IMR-90 (cell line): ENCODE data around the gene PARD3. TPM values are rescaled to one million over a fixed set of nuclear protein-coding genes. Genes with fewer than 3 reads are reported as not detected.

Experiments used
- ATAC-seq: fragments of 200-7000 bp; cut with Tn5 transposase; 2 replicates; pipeline ENCODE4 v1.9.1; 2020; ENCODE audit warnings: low read depth, mild to moderate bottlenecking, moderate library complexity
- BruUV-seq: library from RNA; stranded (reverse); fragments of 400-500 nt; replicated peaks from 2 replicates; lab custom pipeline; 2021; lab: Mats Ljungman, UMichigan
- CTCF ChIA-PET: fragments of 300-600 bp; formaldehyde crosslinking; extraction: SDS; loops from one replicate; lab custom pipeline; 2021; ENCODE audit warnings: antibody characterized with exemption; lab: Yijun Ruan, JAX
- POLR2A ChIA-PET: fragments of 300-600 bp; sonication (Branson Sonifier 250); formaldehyde crosslinking; loops from one replicate; lab custom pipeline; 2022; ENCODE audit warnings: antibody characterized with exemption; ENCODE audit not compliant: unreplicated experiment; lab: Charles Lee
- DNase-seq: peaks from one replicate; pipeline ENCODE4 v3.0.0; 2013
- H2AFZ ChIP-seq: replicated peaks from 2 replicates; pipeline ENCODE3; 2013; ENCODE audit warnings: low read length, mild to moderate bottlenecking; ENCODE audit not compliant: poor library complexity
- H2AK5ac ChIP-seq: 2 replicates; pipeline ENCODE4 v1.6.1; 2013; ENCODE audit warnings: low read depth, low read length, inconsistent platforms
- H2AK9ac ChIP-seq: replicated peaks from 2 replicates; pipeline ENCODE3; 2013; ENCODE audit warnings: mild to moderate bottlenecking, low read depth, low read length, moderate library complexity; ENCODE audit not compliant: poor library complexity
- H2BK120ac ChIP-seq: 2 replicates; pipeline ENCODE4 v1.6.1; 2013; ENCODE audit warnings: low read depth, low read length, inconsistent platforms
- H2BK15ac ChIP-seq: 3 replicates; pipeline ENCODE4 v1.6.1; 2013; ENCODE audit warnings: low read depth, low read length, inconsistent platforms
- H2BK20ac ChIP-seq: 2 replicates; pipeline ENCODE4 v1.6.1; 2013; ENCODE audit warnings: low read depth, mild to moderate bottlenecking, inconsistent platforms, low read length, moderate library complexity
- H2BK5ac ChIP-seq: 2 replicates; pipeline ENCODE4 v1.6.1; 2013; ENCODE audit warnings: mild to moderate bottlenecking, low read depth, low read length, inconsistent platforms; ENCODE audit not compliant: poor library complexity, severe bottlenecking
- H3K14ac ChIP-seq: replicated peaks from 2 replicates; pipeline ENCODE4 v1.6.1; 2013; ENCODE audit warnings: low read depth, low read length, inconsistent platforms
- H3K18ac ChIP-seq: 2 replicates; pipeline ENCODE4 v1.6.1; 2013; ENCODE audit warnings: low read depth, low read length, control low read depth
- H3K23ac ChIP-seq: 2 replicates; pipeline ENCODE4 v1.6.1; 2013; ENCODE audit warnings: low read depth, low read length, inconsistent platforms
- H3K27ac ChIP-seq: 2 replicates; pipeline ENCODE4 v1.5.1; 2013; ENCODE audit warnings: mild to moderate bottlenecking, control low read depth, low read length; ENCODE audit not compliant: insufficient read depth
- H3K27me3 ChIP-seq: 2 replicates; pipeline ENCODE4 v1.6.1; 2013; ENCODE audit warnings: low read length; ENCODE audit not compliant: control insufficient read depth, insufficient read depth
- H3K36me3 ChIP-seq: 2 replicates; pipeline ENCODE4 v1.6.1; 2013; ENCODE audit warnings: low read length, mixed read lengths; ENCODE audit not compliant: control insufficient read depth, insufficient read depth
- H3K4ac ChIP-seq: 2 replicates; pipeline ENCODE4 v1.6.1; 2013; ENCODE audit warnings: low read depth, low read length, inconsistent platforms
- H3K4me1 ChIP-seq: 2 replicates; pipeline ENCODE4 v1.6.1; 2013; ENCODE audit warnings: low read length, mixed read lengths; ENCODE audit not compliant: control insufficient read depth, insufficient read depth
- H3K4me2 ChIP-seq: 2 replicates; pipeline ENCODE4 v1.6.1; 2013; ENCODE audit warnings: low read depth, mild to moderate bottlenecking, control low read depth, low read length, moderate library complexity
- H3K4me3 ChIP-seq: 2 replicates; pipeline ENCODE4 v1.5.1; 2013; ENCODE audit warnings: low read depth, mild to moderate bottlenecking, control low read depth, low read length, moderate library complexity; ENCODE audit not compliant: insufficient read depth
- H3K56ac ChIP-seq: 2 replicates; pipeline ENCODE4 v1.6.1; 2013; ENCODE audit warnings: low read length, inconsistent platforms; ENCODE audit not compliant: insufficient read depth; ENCODE audit errors: extremely low read depth
- H3K79me1 ChIP-seq, 2 experiments: 2 replicates each; pipeline ENCODE4 v1.6.1; 2013; ENCODE audit warnings: low read length in 2 of 2, inconsistent platforms in 1 of 2, low read depth in 1 of 2
- H3K9ac ChIP-seq: 2 replicates; pipeline ENCODE4 v1.6.1; 2013; ENCODE audit warnings: low read depth, low read length, control low read depth
- H3K9me1 ChIP-seq: 2 replicates; pipeline ENCODE4 v1.6.1; 2013; ENCODE audit warnings: low read length, inconsistent platforms; ENCODE audit not compliant: insufficient read depth
- H3K9me3 ChIP-seq: 2 replicates; pipeline ENCODE4 v1.6.1; 2013; ENCODE audit warnings: low read length; ENCODE audit not compliant: control insufficient read depth, insufficient read depth
- H4K20me1 ChIP-seq: 2 replicates; pipeline ENCODE4 v1.6.1; 2013; ENCODE audit warnings: low read length, inconsistent platforms; ENCODE audit not compliant: insufficient read depth
- H4K5ac ChIP-seq: 2 replicates; pipeline ENCODE4 v1.6.1; 2013; ENCODE audit warnings: mild to moderate bottlenecking, low read depth, low read length, control low read depth
- H4K8ac ChIP-seq, 2 experiments: 2 replicates each; pipeline ENCODE4 v1.6.1; 2013; ENCODE audit warnings: low read depth in 2 of 2, low read length in 2 of 2, control low read depth in 1 of 2, inconsistent platforms in 1 of 2
- H4K91ac ChIP-seq: 2 replicates; pipeline ENCODE4 v1.6.1; 2013; ENCODE audit warnings: low read depth, low read length, inconsistent platforms; ENCODE audit not compliant: insufficient read depth
- BHLHE40 ChIP-seq: fragments of 150-350 bp; IDR thresholded peaks from 2 replicates; pipeline ENCODE4 v1.6.1; 2016; ENCODE audit warnings: mild to moderate bottlenecking, low read depth, low read length
- FOS ChIP-seq: fragments of 150-350 bp; IDR thresholded peaks from 2 replicates; pipeline ENCODE4 v1.6.1; 2016; ENCODE audit warnings: low read depth, low read length
- MXI1 ChIP-seq: IDR thresholded peaks from 2 replicates; pipeline ENCODE4 v1.6.1; 2012; ENCODE audit warnings: low read depth, mild to moderate bottlenecking, low read length, moderate library complexity, borderline replicate concordance
- RAD21 ChIP-seq: IDR thresholded peaks from 2 replicates; pipeline ENCODE4 v1.6.1; 2012; ENCODE audit warnings: low read length, improper control_type of control experiment
- RCOR1 ChIP-seq: IDR thresholded peaks from 2 replicates; pipeline ENCODE4 v1.6.1; 2012; ENCODE audit warnings: mild to moderate bottlenecking, low read length, improper control_type of control experiment; ENCODE audit not compliant: insufficient replicate concordance
- RFX5 ChIP-seq: IDR thresholded peaks from 2 replicates; pipeline ENCODE4 v1.8.0; 2012; ENCODE audit warnings: low read depth, mild to moderate bottlenecking, low read length, moderate library complexity
- SMC3 ChIP-seq: fragments of 150-350 bp; IDR thresholded peaks from 2 replicates; pipeline ENCODE4 v1.6.1; 2016; ENCODE audit warnings: low read depth, mild to moderate bottlenecking, antibody characterized with exemption, low read length, moderate library complexity
- WGBS, 2 experiments: methylation state at CpG; one replicate each; pipeline versions ENCODE4 v1.1.5 to v1.1.7; 2013; ENCODE audit warnings: missing lambda C conversion rate in 2 of 2; ENCODE audit not compliant: insufficient read length in 1 of 2; ENCODE audit errors: extremely low coverage in 2 of 2; 5-methylcytosine and 5-hydroxymethylcytosine counted together
- dilution Hi-C: fragments of 300-500 bp; cut with HindIII; formaldehyde crosslinking; loops from one replicate; pipeline ENCODE4 v1.14.3; 2018; ENCODE audit warnings: low sequenced_read_pairs; ENCODE audit not compliant: unreplicated experiment
- in situ Hi-C: fragments of 300-500 bp; cut with MboI; formaldehyde crosslinking; loops from 3 replicates; pipeline ENCODE4 v1.14.3; 2019; ENCODE audit warnings: low sequenced_read_pairs, inconsistent platforms, mixed read lengths
- intact Hi-C: fragments of 100-400 bp; cut with micrococcal nuclease; formaldehyde crosslinking; loops from 2 replicates; pipeline ENCODE4 v1.10.0; 2022
- polyA plus RNA-seq, 3 experiments: library from polyadenylated mRNA; depleted of rRNA; stranded (reverse); fragments of >200 nt; gene quantifications; 2 replicates each; pipeline ENCODE4 v1.2.3, GENCODE V29; 2012; ENCODE audit warnings: low replicate concordance in 1 of 3
- total RNA-seq: library from RNA; depleted of rRNA; stranded (reverse); fragments of >200 nt; gene quantifications from 2 replicates; pipeline ENCODE4 v1.2.3, GENCODE V29; 2012
- TF ChIP-seq, protein P1 (sequence below): fragments of 150-350 bp; IDR thresholded peaks from 2 replicates; pipeline ENCODE4 v1.6.1; 2016; ENCODE audit warnings: low read depth, mild to moderate bottlenecking, low read length, moderate library complexity, borderline replicate concordance

The PARD3 gene
- total and polyA plus RNA-seq, 2 of the 4 experiments (the other 2 are of a cell fraction) = 14.6 to 37.5 TPM

DNA sequence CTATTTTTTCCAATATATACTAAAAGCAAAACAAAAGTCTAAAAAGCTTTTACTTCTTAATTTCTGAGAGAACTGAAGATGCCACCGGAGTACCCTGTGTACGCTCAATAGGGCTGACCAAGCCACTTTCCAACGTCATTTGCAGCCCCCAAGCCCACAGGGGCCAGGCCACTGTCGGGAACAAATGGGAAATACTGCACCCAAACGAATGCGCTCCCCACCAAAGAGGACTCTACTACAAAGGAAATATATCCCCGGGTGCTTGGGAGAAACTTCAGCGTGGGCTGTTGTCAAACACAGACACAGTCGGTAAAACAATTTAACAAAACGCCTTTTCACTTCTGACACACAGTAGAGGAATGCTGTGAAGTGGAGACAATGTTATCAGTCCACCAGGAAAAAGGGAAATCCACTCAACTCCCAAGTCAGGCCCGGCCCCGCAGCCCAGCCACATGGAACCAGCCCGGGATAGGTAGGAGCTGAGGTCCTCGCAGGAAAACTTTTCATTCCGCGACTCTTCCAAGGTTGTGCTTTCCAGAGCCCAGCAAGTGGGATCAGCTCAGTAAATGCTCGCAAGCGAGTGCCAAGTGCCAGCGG lies 1.4 kb downstream of the PARD3 start:
- Histone ChIP-seq H2AK9ac (peak overlapping the region; percentile 85), H2BK20ac (no peak overlapping the region), H3K4me1 (peaks cover 11% of the 10 kb centered on the region), H3K9me1 (peaks cover 13% of the 10 kb centered on the region), H3K9me3 (no peaks in the 10 kb centered on the region), H2AFZ (peak overlapping the region; percentile 93), H4K5ac (no peak overlapping the region), H2BK15ac (no peak overlapping the region), H3K36me3 (no peaks in the 10 kb centered on the region), H3K9ac (peak overlapping the region; percentile 88), H4K20me1 (peaks cover 51% of the 10 kb centered on the region), H2BK5ac (peak overlapping the region; percentile 13), H3K79me1 (peaks cover 38 to 51% of the 10 kb centered on the region in 2 experiments), H3K18ac (no peak overlapping the region), H4K8ac (peak overlapping the region in 1 of 2 experiments; percentile 53; a peak in 2 of 4 replicates), H3K27ac (peak overlapping the region; percentile 67), H3K4me3 (peak overlapping the region; percentile 98), H3K4ac (peak overlapping the region; percentile 53), H2BK120ac (peak overlapping the region; percentile 4), H3K14ac (peak overlapping the region; percentile 77), H3K23ac (peak overlapping the region; percentile 4), H4K91ac (no peak overlapping the region), H3K56ac (peak overlapping the region; percentile 35), H3K4me2 (peak overlapping the region; percentile 93), H2AK5ac (no peak overlapping the region), H3K27me3 (no peaks in the 10 kb centered on the region)
- ChIA-PET POLR2A (no interaction called here), CTCF (interaction anchor here (0.5 to 0.6 kb wide), 2 partner anchors 9 to 60 kb away, joined by 3 to 4 read pairs; no protein-coding TSS in a partner anchor)
- DNase-seq (peak; percentile 62), ATAC-seq (peak; percentile 13)
- intact Hi-C loops (loop anchor here (2.0 to 10.0 kb wide), 3 partner anchors 91 to 211 kb away; no protein-coding TSS in a partner anchor), in situ Hi-C loops (no loop called here), dilution Hi-C loops (no loop called here)
- no peak; the same call in 1 of the 2 replicates for TF ChIP-seq FOS
- peak; percentile 57; the same call in 1 of the 2 replicates for TF ChIP-seq MXI1
- TF ChIP-seq RCOR1 = no peak
- no peak for TF ChIP-seq BHLHE40
- TF ChIP-seq RAD21 = no peak
- no peak for TF ChIP-seq SMC3
- TF ChIP-seq, protein P1, sequence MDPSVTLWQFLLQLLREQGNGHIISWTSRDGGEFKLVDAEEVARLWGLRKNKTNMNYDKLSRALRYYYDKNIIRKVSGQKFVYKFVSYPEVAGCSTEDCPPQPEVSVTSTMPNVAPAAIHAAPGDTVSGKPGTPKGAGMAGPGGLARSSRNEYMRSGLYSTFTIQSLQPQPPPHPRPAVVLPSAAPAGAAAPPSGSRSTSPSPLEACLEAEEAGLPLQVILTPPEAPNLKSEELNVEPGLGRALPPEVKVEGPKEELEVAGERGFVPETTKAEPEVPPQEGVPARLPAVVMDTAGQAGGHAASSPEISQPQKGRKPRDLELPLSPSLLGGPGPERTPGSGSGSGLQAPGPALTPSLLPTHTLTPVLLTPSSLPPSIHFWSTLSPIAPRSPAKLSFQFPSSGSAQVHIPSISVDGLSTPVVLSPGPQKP = no peak
- TF ChIP-seq RFX5 = no peak
- no TSS peak for BruUV-seq
- 0% methylated on average over 6 of the region's 19 CpGs; no CpG with 5 or more reads in 1 of the 2 experiments for WGBS, 2 experiments
